NCI-H2227 treated with DMSO at 0.1 percent for 48 hours (cell line): ENCODE measurements around the gene PHF21B.
"Not testable (repeated sequence)": the region's sequence is repeated elsewhere in the genome, so short reads cannot be mapped to it uniquely, and the experiment has no call there.

Source experiments
- DNase-seq: peaks from one replicate; lab custom pipeline; 2025; lab: John Stamatoyannopoulos, UW

Gene PHF21B

GRCh38 chr22:44871782-44872181, 138.0 kb downstream of the PHF21B start:
- no peak for DNase-seq

GRCh38 chr22:44870021-44870420, 139.8 kb downstream of the PHF21B start:
- DNase-seq = no peak

GRCh38 chr22:44869196-44869595, 140.6 kb downstream of the PHF21B start:
- DNase-seq = no peak

GRCh38 chr22:44865193-44866057, 144.4 kb downstream of the PHF21B start:
- no peak for DNase-seq

GRCh38 chr22:44862981-44863860, 146.6 kb downstream of the PHF21B start:
- no peak for DNase-seq

- DNase-seq = no peak
These were observed 147.5 kb downstream of the PHF21B start for GRCh38 chr22:44862281-44862680.

GRCh38 chr22:44861245-44861644, 148.6 kb downstream of the PHF21B start:
- DNase-seq = no peak

- DNase-seq = no peak
These were observed 149.5 kb downstream of the PHF21B start for GRCh38 chr22:44860311-44860710.

- no peak for DNase-seq
These were observed 150.2 kb downstream of the PHF21B start for GRCh38 chr22:44859641-44860040.

- not testable (repeated sequence) for DNase-seq
These were observed 151.0 kb downstream of the PHF21B start for GRCh38 chr22:44858819-44859218.

GRCh38 chr22:44855855-44856254, 153.9 kb downstream of the PHF21B start:
- DNase-seq = no peak

- not testable (repeated sequence) for DNase-seq
These were observed 155.2 kb downstream of the PHF21B start for GRCh38 chr22:44854641-44855040.

GRCh38 chr22:44850946-44851345, 158.9 kb downstream of the PHF21B start:
- no peak for DNase-seq

GRCh38 chr22:44848791-44849420, 160.9 kb downstream of the PHF21B start:
- no peak for DNase-seq

GRCh38 chr22:44848296-44848741, 161.5 kb downstream of the PHF21B start:
- DNase-seq = no peak

GRCh38 chr22:44847892-44848291, 161.9 kb downstream of the PHF21B start:
- no peak for DNase-seq

- DNase-seq = no peak
These were observed 162.4 kb downstream of the PHF21B start for GRCh38 chr22:44847380-44847779.

GRCh38 chr22:44846726-44847275, 163.0 kb downstream of the PHF21B start:
- DNase-seq = no peak

- no peak for DNase-seq
These were observed 163.7 kb downstream of the PHF21B start for GRCh38 chr22:44845796-44846720.

GRCh38 chr22:44845191-44845590, 164.6 kb downstream of the PHF21B start:
- no peak for DNase-seq

GRCh38 chr22:44842417-44842816, 167.4 kb downstream of the PHF21B start:
- no peak for DNase-seq
